DMS53 treated with DMSO at 0.1 percent for 48 hours (cell line): ENCODE results near the gene GSC2.
"Not testable (repeated sequence)": the region's sequence is repeated elsewhere in the genome, so short reads cannot be mapped to it uniquely, and the experiment has no call there.

Experiments
- DNase-seq: peaks from one replicate; lab custom pipeline; 2025; ENCODE audit not compliant: unreplicated experiment; lab: John Stamatoyannopoulos, UW

The GSC2 gene

DNA sequence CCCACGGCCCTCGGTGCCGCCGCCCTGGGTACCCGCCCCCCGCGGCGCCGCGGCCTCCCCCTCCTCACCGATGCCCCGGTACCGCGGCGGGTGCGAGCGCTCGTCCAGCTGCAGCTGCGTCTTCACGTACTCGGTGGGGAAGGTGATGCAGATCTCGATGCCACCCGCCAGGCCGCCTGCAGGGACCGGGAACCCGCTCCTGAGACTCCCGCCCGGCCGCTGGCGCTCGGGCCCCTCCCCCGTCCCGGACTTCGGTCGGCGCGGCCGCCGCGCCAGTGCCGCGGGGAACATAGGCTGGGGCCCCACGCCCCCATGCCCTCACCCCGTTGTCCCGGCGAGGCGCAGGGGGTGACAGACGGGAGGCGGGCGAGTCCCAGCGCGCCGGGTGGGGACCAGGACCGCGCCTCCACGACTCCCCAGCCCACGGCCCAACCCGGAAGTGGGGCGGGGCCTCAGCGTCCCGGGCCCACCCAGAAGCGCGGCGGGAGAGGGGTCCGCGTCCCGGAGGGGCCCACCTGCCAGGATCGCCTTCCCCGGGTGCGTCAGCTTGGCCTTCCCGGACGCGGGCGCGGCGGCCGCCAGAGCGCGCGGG, 28.1 kb upstream of the GSC2 start:
- no peak for DNase-seq

DNA sequence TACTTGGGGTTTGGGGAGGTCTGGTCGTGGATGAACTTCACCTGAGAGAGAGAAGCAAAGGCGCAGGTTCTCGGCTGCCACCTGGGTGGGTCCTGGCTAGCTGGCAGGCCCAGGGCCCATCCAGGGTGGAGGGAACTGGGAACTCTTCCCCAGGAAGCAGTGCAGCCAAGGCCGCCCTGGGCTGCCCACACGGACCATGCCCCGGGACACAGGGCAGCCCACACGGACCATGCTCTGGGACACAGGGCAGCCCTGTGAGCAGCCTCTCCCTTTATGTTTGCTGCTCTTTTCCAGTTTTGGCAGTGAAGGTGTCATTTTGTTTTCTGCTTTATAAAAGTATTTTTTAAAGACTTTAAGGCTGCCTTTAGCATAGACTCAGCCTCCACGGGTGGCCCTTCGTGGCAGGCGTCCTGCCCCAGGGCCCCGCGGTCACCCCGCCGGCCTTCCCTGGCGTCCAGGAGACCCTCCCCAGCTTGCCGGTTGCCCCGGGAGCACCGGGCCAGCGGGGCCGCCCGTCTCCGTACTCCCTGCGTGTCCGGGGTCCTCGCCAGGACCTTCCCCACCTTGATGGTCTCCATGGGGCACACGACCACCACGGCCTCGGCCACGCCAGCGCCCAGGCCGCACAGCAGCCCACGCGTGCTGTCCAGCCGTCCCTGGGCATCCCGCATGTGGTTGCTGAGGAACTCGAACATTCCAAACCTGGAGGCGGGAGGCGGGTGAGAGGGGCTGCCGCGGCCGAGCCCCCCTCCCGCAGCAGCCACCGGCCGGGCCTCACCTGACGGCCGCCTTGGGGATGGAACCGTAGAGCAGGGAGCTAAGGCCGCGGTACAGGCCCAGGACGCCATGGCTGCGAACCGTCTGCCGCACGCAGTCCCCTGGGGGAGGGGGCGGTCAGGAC, 27.3 kb upstream of the GSC2 start:
- no peak for DNase-seq

DNA sequence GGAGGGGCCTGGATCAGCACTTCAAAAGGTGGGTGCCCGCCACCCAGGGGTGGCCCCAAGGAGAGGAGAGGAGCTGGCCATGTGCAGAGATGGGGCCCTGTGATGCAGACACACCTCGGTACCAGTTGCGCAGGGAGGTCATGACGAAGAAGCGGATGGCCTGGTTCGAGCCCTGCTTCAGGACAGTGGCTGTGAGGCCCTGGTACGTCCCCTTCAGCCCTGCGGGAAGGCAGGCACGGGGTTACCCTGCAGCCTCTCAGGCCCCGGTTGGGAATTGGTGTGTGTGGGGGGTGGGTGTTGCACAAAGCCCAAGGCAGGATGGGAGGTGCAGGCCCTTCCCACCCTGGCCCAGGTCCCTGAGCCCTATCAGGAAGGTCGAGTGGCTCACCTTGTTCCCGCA, 26.6 kb upstream of the GSC2 start:
- no peak for DNase-seq

DNA sequence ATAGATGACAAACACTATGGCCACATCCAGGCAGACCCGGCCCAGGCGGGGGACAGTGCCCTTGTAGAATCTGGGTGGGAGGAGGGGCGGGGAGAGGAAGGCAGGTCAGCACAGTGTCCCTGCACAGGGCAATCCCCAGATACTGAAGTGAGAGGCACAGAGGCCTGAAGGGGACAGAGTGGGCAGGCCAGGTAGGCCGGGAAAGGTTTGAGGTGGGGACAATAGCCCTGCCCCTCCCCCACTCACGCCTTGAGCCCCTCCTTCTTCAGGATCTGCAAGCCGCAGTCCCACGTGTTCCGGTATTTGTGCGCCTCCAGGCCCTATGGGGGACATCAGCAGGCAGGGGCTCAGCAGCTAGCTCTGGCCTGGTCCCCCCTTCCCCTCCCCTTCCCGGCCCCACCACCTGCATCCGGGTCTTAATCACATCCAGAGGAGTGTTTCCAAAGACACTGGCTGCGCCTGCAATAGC, 26.1 kb upstream of the GSC2 start:
- DNase-seq: no peak

DNA sequence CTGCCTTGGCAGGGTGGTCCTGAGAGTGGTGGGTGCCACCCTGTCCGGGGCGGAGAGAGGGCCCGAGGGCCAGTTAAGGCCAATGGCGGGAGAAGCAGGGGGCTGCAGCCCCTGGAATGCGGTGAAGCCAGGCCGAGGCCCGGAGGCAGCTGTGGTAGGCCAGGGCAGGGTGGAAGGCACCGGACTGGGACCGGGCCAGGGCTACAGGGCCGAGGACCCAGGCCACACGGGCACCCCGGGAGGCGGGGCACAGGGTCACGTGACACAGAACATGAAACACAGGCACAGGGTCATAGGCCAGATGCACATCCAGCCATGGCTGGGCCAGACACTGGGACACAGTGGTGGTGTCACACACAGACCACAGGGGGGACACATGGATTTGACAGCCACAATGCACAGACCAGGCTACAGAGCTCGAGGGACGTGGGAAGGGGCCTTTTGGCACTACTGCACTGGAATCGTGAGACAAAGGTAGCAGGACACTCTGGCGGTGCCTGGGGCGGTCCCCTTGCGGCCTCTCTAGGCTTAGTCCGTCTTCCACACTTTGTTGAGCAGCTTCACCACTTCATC, 25.6 kb upstream of the GSC2 start:
- DNase-seq: no peak

DNA sequence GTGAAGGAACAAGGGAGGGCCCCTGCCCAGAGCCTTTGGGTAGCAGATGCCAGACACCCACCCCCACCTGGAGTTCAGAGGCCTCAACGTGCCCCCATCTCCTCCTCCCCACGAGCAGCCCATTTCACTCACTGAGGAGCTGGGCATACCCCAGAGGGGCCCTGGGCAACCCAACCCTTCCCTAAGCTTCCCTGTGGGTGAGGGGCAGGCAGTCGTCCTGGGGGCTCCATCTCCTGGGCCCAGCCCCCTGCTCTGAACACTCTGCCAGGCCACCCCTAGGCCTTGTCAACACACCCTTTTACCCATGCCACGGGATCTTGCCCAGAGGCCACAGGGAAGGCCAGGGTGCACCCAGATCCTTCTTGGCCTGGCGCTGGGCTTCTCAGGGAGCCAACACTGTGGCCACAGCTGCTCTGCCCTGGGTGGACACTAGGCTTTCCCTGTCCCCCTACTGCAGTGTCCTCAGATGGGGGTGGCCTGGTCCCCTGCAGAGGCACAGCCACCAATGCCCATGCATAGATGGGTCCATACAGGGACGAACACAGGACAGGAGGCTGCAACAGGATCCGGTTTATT, 25.0 kb upstream of the GSC2 start:
- no peak for DNase-seq

DNA sequence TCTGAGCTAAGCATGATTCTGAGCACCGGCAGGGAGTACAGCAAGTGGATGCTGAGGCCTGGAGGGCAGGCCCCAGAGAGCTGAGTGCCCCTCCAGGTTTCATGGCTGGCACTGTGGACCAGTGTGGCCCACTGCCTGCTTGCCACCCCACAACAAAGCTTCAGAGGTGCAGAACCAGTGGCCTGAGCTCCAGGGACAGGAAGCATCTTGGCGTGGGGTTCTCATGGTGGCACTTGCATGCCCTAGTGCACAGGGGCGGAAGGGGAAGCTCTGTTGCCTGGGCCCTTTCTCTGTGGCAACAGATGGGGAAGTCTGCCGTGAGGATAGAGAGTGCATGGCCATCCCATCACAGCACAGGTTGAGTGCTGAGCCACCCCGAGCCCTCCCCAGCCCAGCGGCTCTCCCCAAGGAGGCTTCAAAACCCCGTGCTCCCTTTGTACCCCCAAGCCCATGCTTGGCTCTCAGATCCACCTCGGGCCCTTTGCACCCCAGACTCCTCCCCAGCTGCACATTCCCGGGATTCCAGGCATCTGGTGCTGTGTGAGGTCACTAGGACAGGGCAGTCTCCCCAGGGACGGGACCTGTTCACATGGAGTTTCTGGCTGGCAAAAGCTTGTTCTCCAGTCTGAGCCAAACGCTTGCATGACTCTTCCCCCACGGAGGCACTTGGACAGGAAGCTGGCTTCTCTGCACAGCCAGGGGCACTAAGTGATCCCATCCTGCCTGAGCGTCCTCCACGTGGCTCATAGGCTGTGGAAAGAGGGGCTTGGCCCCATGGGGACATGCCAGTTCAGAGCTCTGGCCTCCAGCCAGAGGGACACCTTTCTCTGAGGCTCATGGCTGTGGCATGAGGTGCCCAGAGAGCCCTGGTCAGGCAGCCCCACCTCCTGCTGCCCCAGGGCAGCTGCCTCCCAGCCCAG, 24.3 kb upstream of the GSC2 start:
- DNase-seq: no peak

DNA sequence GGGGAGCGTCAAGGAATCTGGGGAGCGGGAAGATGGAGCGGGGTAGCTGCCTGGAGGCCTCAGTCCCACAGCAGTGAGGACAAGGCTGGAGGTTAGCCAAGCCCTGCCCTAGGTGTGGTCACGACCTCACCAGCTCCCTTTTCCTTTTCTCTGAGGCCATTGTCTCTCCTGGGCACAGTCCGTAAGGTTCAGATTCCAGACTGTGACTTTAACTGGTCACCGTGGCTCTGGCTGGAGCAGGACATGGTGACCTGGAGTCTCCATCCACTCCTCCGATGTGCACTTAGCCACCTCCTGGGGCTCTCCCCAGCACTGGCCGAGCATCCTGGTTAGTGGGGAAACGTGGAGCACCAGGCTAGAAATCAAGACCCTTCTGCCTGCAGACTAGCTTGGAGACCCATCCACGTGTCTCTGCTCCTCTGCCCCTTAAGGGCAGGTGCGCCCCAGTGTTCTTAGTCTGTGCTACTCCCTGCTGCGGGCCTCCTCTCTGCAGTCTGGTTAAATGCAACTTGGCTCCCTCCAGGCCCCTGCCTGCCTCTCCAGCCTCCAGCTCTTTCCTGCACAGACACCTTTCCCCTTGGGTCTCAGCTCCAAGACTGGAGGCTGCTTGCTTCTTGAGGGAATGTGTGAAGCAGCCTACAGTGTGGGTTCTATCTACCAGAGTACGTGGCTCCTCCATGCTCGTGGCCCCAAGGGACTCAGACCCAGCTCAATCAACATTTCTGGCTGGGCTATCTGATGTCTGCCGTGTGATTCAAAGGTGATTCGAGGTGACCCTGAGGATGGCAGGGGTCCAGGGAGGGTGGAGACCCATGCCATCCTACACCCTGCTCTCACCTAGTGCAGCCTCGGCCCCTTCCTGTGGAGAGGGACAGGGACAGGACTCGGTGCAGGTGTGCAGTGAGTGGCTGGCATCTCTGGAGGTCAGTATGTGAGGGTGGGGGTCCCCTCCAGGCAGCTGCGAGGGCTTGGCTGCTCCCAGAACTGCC, 23.2 kb upstream of the GSC2 start:
- no peak for DNase-seq

DNA sequence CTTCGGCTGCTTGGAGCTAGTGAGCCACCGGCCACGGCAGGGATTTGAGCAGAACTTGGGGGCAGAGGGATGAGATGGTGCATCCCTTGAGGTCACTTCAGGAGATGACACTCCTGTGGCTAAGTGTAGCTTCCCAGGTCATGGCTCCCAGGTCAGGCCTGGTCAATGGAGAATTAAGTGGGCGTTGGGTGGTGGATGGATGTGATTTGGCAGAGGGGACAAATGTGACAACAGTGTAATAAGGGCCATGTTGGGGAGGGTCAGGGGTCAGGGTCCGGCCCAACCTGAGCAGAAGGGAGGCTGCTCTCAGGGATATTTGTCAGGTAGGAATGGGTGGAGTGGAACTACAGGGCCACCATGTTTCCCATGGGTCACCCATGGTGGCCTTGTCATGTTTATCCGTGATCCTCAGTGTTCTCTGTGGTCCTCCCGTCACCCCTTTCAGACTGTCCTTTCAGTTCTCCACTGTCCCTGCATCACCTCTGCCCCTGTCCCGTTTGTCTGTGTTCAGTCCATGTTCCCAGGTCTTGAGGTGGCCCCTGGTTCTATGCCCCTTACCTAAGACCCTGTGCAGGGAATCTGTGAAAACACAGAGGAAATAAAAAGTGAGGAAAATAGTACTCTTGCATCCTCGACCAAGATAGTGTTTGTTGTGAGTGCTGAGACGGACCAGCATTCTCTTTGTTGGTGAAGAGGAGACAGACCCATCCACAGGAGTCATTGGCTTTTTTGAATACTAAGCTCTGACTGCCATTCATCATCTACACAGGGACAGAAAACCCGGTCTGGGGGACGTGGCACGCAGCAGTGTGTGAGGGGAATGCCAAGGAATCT, 22.3 kb upstream of the GSC2 start:
- DNase-seq: no peak

DNA sequence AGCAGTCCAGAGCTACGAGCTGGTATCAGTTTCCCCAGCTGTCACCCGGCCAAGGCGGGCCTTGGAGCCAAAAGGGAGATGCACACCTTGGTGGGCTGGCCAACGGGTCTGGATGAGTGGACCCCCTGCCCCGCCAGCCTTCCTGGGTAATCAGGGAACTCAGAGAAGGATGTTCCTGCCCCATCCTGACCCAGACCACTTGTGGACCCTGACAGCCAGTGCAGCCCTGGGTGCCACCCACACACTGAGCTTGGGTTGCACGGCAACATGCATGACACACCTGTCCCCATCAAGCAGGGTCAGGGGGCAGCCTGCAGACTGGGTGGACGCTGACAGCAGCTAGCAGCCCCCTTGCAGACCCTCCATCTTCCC, 19.8 kb upstream of the GSC2 start:
- DNase-seq: no peak

DNA sequence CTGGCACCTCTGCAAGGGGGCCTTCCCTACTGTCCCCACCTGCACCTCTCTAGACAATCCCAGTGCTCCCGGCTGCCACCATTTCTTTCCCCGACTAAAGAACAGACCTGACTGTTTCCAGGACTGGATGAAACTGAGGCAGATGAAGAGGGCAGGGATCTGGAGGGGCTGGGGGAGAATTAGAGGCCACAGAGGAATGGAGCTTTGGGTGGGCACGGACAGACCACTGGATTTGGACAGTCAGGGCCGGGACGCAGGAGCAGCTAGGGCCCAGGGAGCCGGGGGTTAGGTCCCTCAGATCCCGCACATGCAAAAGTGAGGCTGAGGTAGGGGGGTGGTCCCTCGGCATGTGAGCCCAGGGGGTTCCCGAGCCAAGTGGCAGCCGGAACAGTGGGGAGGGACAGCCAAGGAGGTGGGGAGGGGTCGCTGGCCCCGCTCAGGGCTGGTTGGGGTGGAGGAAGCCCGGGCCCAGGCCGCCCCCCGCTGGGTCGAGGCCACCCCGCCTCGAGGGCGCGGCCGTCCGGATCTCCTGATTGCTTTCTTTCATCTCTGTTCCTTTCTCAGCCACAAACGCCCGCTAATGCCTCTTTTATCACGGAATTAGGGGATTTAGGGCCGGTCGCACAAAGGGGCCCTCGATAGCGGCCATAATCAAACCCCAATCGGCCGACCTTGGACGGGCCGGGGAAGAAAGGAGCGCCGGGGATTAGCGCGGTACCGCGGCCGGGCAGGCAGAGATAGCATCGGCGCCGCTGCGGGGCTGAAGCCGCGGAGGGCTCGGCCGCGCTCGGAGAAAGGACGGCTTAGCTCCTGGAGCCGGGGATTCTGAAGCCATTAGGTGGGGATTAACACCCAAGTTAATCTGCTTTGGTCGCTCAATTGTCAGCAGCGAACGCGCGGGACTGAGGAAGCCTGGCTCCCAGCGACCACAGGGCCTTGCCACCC, 19.2 kb upstream of the GSC2 start:
- no peak for DNase-seq

DNA sequence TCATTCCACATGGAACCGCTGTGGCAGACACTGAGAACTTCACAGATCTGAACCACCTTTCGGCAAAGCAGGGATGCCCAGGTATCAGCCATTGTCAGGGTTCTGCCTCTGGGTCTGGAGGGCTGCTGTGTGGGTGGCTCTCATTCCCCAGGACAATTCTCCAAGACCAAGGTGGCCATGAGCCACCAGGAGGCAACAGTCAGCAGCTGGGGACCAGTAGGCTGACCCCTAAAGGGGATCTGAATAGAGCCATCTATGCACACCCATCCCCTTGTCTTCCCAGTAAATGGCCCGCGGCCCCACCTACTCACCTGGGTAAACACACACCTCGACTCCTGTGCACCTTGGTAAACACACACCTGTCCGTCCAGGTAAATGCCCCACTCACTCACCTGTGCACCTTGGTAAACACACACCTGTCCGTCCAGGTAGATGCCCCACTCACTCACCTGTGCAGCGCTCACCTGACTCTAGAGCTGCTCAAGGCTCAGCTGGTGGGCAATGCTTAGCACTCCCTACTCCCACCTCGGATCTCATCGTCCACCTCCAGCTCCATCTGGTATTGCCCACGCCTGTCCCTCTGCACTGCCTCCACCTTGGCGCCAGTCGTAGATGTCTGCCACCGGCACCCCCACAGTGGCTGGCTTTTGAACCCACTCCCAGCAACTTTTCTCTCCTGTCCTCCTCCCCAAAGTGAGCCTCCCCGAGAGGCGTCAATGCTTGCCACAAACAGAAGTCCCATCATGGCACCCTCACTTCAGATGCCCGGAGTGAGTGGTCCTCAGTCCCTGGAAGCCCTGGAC, 18.2 kb upstream of the GSC2 start:
- no peak for DNase-seq

DNA sequence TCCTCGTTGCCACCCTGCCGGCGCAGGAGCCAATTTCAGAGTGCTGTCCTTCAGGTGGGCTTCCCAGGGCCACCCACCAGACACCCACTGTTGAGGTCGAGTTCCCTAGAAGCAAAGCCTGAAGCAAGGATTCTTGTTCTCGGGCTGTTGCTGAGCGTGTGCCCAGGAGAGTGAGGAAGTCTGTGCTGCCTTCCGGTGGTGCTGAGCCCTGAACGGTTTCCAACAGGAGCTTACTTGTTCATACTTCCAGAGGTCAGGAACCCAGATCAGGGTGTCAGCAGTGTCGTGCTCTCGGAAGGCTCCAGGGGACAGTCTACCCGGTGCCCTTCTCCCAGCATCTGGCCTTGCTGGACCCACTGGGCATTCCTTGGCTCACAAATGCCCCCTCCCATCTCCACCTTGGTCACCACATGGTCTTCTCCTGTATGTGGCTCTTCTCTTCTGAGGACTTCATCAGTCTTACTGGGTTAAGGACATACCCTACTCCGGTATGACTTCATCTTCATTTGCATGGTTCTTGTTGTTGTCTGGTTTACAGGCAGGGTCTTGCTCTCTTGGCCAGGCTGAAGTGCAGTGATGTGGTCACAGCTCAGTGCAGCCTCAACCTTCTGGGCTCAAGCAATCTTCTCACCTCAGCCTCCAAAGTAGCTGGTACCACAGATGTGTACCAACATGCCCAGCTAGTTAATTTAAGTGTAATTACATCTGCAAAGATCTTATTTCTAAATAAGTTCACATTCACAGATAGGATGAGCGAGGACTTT, 17.2 kb upstream of the GSC2 start:
- no peak for DNase-seq

DNA sequence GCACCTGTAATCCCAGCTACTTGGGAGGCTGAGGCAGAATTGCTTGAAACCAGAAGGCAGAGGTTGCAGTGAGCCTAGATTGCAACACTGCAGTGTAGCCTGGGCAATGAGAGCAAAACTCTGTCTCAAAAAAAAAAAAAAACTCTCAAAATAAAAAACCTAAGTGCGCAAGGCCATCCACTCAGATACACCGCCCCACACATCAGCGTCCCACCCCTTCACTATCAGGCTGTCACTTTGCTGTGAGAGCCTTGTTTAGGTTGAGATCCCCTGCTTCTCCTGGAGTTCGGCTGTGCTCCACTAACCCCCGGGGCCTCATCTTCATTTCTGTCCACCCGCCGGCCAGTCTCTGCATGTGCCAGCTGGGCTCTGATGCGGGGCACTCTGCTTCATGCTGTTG, 16.3 kb upstream of the GSC2 start:
- no peak for DNase-seq

DNA sequence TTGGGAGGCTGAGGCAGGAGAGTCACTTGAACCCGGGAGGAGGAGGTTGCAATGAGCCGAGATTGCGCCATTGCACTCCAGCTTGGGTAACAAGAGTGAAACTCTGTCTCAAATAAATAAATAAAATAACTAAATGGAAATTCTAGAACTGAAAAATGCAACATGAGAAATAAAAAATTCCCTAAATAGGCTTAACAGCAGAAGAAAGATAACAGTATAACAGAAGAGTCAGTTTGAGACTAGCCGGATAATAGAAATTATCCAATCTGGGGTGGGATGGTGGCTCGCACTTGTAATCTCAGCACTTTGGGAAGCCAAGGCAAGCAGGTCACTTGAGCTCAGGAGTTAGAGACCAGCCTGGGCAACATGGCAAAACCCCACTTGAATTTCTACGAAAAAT, 14.3 kb upstream of the GSC2 start:
- DNase-seq: no peak

DNA sequence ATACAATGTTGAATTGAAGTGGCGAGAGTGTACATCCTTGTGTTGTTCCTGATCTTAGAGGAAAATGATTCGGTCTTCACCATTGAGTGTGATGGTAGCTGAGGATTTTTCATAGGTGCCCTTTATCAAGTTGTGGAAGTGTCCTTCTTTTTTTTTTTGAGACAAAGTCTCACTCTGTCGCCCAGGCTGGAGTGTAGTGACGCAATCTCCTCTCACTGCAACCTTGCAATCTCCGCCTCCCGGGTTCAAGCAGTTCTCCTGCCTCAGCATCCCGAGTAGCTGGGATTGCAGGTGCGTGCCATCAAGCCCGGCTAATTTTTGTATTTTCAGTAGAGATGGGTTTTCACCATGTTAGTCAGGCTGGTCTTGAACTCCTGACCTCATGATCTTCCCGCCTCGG, 8.6 kb upstream of the GSC2 start:
- DNase-seq: not testable (repeated sequence)
